HG03575 (cell line): ENCODE data around the gene GFI1B.

Experiments
- ATAC-seq: cut with Tn5 transposase; IDR thresholded peaks from one replicate; pipeline ENCODE4 v1.9.1; 2021; ENCODE audit not compliant: unreplicated experiment, insufficient number of reproducible peaks, low FRiP score; ENCODE audit errors: extremely low read depth

GFI1B gene

DNA sequence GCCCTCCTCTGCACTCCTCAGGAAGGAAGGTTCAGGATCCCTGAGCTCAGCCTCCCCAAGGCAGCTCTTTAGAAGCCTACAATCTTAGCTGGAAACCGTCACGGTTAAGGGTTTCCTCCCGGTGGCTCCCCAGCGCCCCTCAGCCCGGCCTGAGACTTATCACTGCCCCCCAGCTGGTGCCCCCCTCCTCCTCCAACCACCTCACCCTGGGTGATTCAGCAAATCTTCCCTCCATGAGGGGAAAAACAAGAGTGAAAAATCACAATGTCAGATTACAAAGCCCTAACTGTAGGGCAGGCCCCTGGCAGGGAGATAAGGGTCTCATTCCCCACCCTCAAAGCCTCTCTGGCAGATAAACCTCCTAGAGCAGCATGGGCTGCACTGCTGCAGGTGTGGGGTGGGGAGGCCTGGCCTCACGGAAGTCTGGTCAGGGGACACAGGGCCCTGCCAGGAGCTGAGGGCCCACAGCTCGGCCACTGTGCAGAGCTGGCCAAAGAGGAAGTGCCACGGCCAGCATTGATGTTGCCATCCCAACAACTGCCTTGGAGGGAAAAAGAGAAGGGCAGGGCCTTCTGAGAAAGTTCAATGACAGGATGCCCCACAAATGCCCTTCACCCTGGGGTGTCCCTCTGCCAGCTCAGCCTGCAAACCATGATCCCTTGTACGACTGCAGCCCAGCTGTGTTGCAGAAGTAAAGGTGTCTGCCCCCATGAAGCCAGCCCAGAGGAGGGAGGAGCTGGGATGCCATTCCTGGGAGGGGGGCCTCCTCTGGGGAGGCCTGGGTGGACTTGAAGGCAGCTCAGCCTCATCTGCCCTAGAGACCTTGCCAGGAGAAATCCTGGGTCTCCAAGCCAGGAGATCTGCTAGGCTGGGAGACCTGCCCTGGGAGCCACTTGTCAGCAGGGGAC, 25.9 kb downstream of the GFI1B start:
- ATAC-seq = no peak

DNA sequence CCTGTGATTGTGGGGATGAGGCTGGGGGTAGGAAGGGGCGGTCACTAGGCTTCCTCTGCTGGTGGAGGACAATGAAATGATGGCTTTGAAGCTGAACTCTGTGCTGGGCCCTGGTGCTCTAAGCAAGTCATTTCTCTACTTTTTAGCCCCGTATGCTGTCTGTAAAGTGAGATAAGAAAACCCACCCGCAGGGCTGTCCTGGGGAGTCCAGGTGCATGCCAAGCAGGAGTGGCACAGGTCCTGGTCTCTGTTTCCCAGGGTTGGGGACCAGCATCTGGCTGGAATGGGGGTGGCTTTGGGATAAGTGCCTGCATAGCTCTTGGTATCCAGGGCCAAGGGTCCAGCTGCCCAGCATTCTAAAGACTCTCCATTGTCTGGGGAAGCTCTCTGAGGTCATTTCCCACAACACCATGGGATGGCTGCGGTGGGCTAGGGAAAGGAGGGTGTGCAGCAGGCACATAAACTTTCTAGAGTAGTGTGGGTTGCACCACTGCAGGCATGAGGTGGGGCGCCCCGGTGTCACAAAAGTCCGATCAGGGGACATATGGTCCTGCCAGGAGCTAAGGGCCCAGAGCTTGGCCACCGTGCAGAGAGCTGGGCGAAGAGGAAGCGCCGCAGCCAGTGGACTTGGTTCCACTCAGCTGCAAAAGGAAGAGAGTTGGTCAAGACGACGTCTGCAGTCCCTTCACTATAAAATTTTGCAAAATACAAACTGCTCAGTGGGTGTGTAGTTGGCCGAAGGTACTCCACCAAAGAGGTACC, 26.7 kb downstream of the GFI1B start:
- ATAC-seq = no peak

DNA sequence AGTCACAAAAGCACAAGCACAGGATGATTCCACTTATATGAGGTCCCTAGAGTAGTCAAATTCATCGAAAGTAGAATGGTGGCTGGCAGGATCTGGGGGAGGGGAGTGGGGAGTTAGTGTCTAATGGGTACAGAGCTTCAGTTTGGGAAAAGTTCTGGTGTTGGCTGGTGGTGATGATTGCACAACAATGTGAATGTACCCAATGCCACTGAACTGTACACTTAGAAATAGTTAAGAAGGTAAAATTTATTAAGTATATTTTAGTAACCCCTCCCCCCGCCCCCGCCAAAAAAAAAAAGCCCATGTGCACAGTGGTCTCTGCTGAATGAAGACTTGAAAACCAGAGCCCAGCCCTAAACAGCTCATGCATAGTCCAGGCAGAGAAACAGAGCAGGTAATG, 27.5 kb downstream of the GFI1B start:
- ATAC-seq = no peak

DNA sequence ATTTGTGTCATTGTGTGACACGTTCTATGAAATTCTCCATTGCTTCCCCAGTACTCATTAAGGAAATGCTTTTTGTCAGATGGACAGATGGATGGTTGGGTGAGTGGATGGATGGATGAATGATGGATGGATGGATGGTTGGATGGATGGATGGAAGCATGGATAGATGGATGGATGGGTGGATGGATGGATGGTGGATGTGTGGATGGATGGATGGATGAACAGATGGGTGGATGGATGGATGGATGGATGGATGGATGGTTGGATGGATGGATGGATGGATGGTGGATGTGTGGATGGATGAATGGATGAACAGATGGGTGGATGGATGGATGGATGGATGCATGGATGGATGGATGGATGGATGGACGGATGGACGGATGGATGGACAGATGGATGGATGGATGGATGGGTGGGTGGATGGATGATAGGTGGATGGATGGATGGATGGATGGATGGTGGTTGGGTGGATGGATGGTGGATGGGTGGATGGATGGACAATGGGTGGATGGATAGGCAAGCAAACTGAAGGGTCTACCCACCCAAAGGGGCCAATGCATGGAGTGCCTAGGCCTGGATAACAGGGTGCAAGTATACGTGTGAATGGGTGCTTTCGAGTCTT, 28.3 kb downstream of the GFI1B start:
- ATAC-seq = no peak

DNA sequence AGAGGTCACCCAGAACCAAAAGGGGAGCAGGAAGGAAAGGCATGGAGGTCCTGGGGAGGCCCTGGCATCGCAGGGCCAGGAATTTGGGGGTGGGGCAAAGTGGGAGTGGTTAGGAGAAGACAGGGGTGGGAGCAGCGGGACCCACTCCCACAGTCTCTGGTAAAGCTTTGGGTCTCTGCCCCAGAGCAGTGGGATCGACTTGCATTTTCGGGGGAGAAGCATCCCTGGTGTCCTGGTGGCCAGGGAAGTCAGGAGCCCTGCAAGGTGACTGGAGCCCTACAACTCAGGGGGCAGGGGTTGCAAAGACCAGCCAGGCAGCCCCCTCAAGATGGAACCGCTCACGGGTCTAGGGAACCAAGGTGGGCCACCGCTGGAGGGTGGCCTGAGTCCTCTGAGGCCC, 29.9 kb downstream of the GFI1B start:
- no peak for ATAC-seq

DNA sequence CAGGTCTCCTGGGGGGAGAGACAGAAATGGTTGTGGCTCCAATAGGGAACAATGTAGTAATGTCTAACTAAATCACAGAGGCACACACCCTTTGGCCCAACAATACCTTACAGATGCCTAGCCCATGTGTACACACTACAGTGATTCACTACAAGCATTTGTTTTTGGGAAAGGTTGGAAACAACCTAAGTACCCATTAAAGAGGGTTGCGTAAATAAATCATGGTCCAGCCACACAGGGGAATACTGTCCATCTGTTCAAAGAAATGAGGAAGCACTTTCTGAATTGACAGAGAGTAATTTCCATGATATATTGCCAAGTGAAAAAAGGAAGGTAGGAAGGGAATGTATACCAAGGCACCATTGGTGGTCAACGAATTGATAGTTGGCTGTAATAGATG, 30.3 kb downstream of the GFI1B start:
- no peak for ATAC-seq

DNA sequence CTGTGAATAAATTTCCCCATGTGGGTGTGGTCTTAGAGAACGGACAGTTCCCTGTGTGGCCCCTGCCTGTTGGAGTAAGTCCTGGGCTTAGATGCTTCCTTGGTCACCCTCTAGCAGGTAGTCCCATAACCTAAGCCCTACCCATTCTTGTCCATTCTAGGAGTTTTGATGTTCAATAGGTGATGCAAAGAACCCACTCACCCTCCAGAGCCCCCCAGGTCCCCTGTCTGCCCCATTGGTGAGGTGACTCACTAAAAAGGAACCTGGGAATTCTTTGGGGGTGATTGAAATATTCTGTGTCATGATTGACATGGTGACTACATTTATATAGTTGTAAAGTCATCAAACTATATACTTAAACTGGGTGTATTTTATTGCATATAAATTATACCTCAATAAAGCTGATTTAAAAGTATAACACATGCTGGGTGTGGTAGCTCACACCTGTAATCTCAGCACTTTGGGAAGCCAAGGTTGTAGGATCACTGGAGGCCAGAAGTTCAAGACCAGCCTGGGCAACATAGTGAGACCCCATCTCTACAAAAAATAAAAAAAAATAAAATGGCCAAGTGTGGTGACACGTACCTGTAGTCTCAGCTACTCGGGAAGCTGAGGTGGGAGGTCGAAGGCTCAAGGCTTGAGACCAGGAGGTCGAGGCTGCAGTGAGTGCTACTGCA, 31.6 kb downstream of the GFI1B start:
- no peak for ATAC-seq

DNA sequence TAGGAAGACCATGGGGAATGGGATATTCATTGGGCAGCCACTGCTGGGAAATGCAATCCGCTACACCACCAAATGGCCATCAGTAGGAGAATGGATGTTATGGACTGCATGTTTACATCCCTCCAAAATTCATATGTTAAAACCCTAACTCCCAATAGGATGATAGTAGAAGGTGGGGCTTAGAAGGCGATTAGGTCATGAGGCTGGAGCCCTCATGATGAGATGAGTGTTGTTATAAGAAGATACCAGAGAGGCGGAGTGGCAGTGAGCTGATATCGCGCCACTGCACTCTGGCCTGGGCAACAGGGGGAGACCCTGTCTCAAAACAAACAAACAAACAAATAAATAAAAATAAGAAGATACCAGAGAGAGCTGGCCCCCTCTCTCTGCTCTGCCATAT, 36.2 kb downstream of the GFI1B start:
- no peak for ATAC-seq

DNA sequence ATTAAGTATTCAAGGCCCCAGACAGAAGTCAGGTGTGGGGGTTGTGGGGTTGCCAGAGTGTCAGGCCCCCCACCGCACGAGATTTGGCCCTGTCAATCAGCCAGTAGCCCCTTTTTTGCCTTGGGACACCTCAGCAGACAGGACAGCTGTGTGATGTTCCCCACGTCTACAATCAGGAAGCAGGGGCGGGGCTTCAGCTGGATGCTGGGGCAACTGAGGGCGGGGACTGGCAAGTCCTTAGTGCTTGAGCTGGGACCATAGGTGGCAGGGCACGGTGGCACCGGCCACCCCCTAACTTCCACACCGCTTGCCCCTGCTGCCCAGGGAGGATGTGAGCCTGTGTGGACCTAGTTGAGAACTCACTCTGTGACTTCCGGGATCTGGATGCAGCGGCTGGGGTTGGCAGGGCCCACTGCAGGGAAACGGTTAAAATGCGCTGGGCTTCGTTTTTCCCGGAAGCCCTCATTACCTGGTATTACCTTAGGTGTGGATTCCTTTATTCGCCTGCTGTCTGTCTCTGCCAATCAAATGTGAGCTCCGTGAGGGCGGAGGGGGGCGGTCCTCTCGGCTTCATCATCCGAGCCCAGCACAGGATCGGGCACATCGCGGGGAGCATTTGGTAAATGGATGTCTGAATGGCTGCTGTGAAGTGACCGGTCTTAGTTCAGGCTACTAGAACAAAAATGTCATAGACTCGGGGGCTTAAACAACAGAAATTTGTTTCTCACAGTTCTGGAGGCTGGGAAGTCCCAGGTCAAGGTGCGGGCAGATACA, 44.8 kb downstream of the GFI1B start:
- no peak for ATAC-seq

DNA sequence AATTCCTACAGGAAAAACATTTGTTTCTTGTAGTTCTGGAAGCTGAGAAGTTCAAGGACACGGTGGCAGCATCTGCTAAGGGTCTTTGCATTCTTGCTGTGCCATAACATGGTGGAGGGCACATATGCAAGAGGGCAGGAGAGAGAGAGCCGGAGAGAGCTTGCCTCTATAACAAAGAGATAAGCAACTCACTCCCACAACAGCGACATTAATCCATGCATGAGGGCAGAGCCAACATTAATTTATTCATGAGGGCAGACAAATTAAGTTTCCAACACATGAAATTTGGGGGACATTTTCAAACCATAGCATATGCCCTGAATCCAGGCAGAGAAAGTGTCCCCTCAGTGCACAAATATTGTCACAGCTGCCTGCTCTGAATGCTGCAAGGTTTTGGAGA, 47.9 kb downstream of the GFI1B start:
- no peak for ATAC-seq

DNA sequence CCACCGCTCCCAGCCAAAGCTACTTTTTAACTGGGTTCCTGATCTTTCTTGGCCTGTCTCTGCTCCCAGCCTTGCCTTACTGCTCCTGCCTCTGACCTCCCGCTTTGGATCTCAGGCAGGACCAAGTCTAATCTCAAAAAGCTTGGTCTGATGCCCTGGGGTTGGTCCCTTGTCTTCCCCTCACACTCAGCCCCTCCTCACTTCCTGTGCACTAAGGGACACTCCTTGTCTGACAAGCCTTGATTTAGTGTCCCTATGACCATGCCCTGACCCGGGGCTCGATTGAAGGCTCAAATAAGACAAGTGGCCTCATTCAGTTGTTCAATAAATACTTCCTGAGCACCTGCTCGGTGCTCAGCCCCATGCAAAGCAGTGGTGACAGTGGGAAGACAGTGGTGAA, 48.6 kb downstream of the GFI1B start:
- ATAC-seq = no peak

DNA sequence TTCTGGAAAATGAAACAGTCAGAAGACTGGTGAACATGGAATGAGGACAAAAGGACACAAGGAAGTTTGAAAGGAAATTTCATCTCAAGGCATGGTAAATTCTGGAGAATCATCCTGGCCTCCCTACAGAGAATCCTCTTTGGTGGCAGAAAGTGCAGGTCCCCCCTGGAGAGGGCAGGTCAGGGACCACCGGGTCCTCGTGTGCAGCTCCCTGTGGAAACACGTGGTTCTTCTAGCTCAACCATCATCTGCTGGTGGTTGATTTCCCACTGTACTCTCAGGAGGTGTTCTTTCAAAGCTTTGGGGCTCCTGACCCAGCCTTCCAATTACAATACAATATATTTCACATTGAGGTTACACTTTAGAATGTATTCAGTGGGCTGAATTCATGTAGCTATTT, 49.7 kb downstream of the GFI1B start:
- ATAC-seq = no peak

DNA sequence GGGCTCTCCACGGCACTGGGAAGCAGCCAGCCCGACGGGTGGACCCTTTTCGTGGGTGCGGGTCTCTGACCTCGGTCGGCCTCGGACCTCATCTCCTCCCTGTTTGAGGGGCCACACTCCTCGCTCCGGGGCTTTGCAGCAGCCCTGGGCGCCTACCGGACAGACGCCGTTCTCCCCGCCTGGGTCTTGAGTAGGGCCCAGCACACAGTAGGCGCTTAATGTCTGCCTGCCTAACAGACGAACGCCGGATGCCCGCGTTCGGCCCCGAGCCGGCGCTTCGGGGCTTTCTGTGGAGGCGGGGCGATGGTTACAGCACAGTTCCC, 51.5 kb downstream of the GFI1B start:
- ATAC-seq = no peak

DNA sequence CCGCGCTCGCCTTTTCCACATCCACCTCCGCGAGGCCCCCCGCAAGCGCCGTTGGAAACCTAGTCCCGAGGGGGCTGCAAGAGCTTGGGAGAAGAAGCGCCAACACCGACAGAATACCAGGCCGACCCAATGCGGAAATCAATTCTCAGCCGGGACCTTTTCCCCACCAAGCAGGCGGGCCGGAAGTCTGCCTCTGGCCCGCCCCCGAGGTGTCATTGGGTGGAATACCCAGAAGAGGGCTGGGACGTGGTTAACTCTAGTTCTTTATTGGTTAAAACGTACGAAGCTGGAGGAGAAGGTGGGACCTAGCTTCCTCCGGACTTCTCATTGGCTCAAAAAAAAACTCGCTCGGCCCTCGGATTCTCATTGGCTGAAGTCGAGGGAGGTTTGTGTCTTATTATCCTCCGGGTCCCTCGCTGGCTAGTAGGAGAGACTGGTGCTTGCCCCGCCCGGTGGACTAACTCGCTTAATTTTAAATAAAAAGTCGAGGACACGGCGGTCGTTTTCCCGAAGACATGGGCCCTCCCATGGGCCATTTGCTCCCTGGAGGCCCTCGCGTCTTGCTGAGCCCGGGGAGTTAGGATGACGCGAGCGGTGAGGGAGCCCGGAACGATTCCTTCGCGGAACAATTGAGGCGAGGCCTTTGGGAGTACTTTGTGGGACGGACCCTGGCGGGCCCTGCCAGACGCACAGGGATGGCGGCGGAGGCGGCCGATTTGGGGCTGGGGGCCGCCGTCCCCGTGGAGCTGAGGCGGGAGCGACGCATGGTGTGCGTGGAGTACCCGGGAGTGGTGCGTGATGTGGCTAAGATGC, 52.0 kb downstream of the GFI1B start, which contains the start of gene GTF3C5:
Gene GTF3C5 (plus strand): TSS at position 681 of the 813 bp plus-strand sequence. CDS start 15 bp downstream, at position 696.
- peak; percentile 87 for ATAC-seq

DNA sequence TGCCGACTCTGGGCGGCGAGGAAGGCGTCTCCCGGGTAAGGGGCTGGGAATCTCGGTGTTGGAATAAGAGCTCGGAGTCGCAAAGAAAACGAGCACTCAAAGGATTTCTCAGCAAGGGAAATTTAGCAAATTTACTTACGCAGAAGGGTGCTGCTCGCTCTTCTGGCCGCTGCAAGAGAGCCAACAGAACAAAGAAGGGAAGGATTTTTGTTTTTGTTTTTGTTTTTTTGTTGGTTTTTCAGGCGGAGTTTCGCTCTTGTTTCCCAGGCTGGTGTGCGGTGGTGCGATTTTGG, 52.6 kb downstream of the GFI1B start:
- no peak for ATAC-seq

DNA sequence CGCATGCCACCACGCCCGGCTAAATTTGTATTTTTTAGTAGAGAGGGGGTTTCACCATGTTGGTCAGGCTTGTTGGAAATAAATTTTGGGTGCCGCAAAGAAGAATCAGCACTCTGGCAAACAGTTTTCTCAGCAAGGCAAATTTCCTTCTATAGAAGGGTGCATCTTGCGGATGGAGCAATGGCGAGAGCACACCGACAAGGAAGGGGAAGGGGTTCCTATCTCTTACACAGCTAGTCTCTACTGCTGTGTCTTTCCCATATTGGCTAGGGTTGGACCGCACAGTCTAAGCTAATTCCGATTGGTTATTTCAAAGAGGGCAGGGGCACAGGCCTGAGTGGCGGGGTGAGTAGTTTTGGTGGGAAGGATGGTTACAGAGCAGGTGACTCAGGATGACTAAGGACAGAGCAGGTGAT, 53.0 kb downstream of the GFI1B start:
- no peak for ATAC-seq

DNA sequence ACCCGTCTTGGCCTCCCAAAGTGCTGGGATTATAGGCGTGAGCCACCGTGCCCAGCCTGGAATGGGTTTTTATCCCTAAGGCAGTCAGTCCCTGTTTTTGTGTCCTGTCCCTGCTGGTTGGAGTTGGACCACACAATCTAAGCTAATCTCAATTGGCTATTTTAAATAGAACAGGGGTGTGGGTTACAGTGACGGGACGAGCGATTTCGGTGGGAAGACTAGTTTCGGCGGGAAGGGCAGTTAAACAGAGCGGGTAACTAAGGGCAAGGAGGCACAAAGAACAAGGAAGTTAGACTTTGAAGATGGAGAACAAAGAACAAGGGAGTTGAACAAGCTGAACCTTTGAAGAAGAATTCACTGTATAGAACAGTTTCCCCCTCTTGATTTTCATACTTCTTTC, 53.7 kb downstream of the GFI1B start:
- no peak for ATAC-seq

DNA sequence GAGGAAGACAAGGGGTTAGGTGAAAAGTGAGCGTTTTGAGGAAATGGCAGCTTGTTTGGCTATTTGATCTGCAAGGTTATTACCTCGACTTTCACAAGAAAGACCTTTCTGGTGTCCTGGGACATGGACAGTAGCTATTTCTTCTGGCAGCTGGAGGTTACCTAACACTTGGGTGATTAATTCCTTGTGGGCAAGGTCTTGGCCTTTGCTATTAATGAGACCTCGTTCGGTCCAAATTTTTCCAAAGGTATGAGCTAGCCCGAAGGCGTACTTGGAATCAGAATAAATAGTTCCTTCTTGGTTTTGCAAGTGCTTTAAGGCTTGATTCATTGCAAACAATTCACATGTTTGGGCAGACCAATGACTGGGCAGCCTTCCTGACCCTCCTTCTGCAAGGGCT, 57.2 kb downstream of the GFI1B start:
- ATAC-seq = no peak
